LNCAP (cell line): ENCODE measurements around the gene BABAM2.

Experiments used
- CTCF ChIP-seq: fragments of 450-650 bp; IDR thresholded peaks from 2 replicates; pipeline ENCODE4 v1.5.1; 2017; ENCODE audit warnings: mild to moderate bottlenecking

BABAM2 gene

DNA sequence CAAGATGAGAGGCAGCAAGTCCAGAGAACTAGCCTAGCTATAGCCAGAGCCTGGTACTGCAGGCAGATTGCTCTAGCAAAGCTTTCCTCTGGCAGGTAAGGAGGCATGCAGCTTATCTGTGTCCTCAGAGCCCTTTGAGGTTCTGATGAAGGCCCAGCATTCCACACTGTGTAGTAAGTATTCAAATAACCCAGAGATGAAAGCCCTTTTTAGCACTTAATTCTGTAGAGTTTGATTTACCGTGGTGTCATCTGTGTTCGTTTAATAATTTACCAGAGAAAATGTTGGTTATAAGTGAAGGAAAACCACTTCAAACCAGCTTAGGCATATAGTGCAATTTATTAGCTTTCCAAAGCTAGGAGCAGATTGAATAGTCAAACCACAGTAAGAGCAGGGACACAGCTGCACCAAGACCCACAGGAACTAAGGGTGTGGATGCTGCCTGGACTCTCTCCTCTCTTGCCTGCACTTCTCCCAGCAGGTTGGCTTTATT, 226.6 kb downstream of the BABAM2 start:
- no peak for TF ChIP-seq CTCF

GRCh38 chr2:28119631-28120030, 229.1 kb downstream of the BABAM2 start:
- no peak for TF ChIP-seq CTCF

DNA sequence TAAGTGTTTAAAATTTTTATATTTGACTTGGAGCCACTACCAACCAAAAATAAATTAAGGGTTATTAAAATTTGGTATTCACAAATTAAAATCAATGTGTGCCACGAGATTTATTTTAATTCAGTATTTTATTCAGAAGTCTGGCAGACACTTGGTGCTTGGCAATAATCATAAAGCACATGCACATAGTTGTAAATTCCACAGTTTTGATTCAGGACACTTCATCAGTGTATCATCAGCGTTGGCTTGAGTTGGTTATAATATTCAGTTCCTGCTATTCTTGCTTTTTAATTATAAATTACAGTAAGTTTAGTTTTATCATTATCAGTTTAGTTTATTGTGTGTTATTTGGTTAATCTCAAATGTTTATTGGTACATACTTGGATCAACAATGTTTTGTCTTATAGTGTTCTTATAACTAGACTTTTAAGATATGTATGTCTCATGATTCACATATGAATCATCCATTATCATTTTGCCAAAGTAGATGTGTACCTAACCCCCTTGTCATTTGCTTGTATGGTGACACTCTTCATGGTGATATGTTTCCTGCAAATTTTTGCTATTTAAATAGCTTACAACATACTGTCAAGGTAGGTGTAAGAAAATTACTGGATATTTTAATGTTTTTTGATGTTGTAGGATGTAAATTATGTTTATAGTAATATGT, 237.9 kb downstream of the BABAM2 start:
- TF ChIP-seq CTCF = no peak

DNA sequence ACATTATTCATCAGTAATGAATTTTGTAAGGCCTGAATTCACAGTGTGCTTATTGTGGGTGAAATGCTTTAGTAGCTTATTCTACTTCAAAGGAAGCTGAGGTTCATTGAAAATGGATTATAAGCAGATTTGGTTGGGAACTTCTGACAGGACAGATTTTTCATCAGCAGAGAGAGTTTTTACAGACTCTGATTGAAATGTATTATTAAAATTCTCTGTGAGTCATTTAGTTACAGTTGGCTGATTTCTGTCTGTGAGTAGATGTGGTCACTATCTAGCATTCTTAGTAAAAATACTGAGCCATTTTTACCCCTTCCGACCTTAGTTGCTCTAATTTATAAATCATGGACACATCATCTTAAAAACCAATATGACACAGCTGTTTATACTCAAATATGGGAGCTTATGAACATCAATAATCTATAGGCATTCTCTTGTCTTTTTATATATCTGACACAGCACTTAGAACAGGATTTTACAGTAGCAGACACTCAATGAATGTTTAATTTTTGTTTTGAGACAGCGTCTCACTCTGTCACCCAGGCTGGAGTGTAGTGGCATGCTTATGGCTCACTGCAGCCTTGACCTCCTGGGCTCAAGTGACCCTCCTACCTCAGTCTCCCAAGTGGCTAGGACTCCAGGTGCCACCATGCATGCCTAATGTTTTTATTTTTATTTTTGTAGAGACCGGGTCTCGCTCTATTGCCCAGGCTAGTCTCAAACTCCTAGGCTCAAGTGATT, 239.6 kb downstream of the BABAM2 start:
- TF ChIP-seq CTCF = no peak

- TF ChIP-seq CTCF = no peak
Observed at GRCh38 chr2:28133778-28134177, 243.2 kb downstream of the BABAM2 start.

DNA sequence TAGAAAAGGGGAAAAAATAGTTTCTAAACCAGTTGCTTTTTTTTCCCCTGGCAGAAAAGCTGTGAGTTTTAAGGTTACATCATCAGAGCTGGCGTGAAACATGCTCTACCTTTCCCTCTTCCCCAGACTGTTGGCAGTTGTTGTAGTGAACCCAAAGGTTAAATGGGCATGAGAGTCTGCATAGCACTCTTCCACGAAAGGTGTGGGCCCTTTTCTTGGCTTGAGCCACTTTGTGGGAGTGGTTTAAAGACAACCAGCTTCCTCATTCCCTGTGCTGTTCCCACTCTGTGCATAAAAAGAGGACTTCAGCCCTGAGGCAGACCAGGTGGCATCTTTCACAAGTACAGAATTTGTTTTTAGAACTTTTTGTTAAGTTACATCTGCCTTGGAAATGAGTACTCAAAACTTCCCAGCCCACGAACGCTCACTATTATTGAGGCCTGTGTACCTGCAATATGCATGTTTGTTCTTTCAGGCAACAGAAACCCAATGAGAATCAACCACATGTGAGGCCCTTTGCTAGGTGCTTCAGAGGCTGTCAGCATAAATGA, 243.8 kb downstream of the BABAM2 start:
- no peak for TF ChIP-seq CTCF

DNA sequence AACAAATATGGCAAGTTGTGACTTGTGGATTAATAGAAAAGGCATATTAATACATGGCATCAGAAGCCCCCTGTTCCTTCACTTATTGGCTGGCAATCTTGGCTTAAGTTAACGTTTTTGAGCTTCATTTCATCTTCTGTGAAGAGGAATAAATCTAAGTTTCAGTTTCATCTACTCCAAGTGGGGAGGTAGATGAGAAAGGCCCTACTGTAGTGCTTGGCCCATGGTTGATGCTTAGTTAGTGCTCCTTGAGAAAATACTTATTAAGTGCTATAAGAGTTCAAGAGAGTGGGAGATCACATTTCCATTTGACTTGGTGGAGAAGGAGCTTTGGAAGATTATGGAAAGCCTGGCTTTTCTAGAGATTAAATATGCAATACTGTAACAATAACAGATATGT, 244.3 kb downstream of the BABAM2 start:
- no peak for TF ChIP-seq CTCF
